ENCODE measurements around the gene A2M.
A peak's percentile ranks its signal among the peaks of the same experiment; 100 is the strongest.

A2M gene

GRCh38 chr12:9115731-9116559 lies at the start of gene A2M:
A2M (minus strand) TSS chr12:9115919; CDS start chr12:9115849, 70 bp downstream.
- no peak for TF ChIP-seq CTCF (IDR thresholded peaks at IDR 0.05)

GRCh38 chr12:9163392-9163791 lies 47.7 kb upstream of the A2M start:
- TF ChIP-seq CTCF (IDR thresholded peaks at IDR 0.05) = no peak

- TF ChIP-seq CTCF (IDR thresholded peaks at IDR 0.05) = no peak
Observed at GRCh38 chr12:9156119-9156518, 40.4 kb upstream of the A2M start.

GRCh38 chr12:9149372-9149771 lies 33.7 kb upstream of the A2M start:
- TF ChIP-seq CTCF (IDR thresholded peaks at IDR 0.05) = peak; percentile 45

GRCh38 chr12:9148926-9149325 lies 33.2 kb upstream of the A2M start:
- no peak for TF ChIP-seq CTCF (IDR thresholded peaks at IDR 0.05)

- TF ChIP-seq CTCF (IDR thresholded peaks at IDR 0.05) = no peak
Observed at GRCh38 chr12:9147461-9147860, 31.7 kb upstream of the A2M start.

GRCh38 chr12:9144730-9145106 lies 29.0 kb upstream of the A2M start:
- TF ChIP-seq CTCF (IDR thresholded peaks at IDR 0.05) = no peak

Data from LNCAP (cell line).